ENCODE measurements around the gene BAG1. TPM values are rescaled to one million over a fixed set of nuclear protein-coding genes. Genes with fewer than 3 reads are reported as not detected.

The BAG1 gene
- total and polyA plus RNA-seq, 2 experiments from 2014 or later = 248 to 270 TPM

- Histone ChIP-seq H3K9me3 (ENCODE audit: low read depth) (no peaks in the 10 kb centered on the region), H3K4me1 (ENCODE audit: low read depth) (no peaks in the 10 kb centered on the region), H3K27ac (no peak overlapping the region), H3K27me3 (no peaks in the 10 kb centered on the region), H3K4me3 (no peak overlapping the region), H3K36me3 (peaks cover 20% of the 10 kb centered on the region)
- no peak for DNase-seq (ENCODE audit: low read depth in 1 of 2, low spot score in 1 of 2)
- no peak for TF ChIP-seq CTCF (IDR thresholded peaks at IDR 0.05; ENCODE audit: low read depth, low read length)
Observed at GRCh38 chr9:33285502-33285901, 21.0 kb upstream of the BAG1 start.

GRCh38 chr9:33277484-33277883, 13.0 kb upstream of the BAG1 start:
- no peaks in the 10 kb centered on the region for H3K4me1 ChIP-seq (ENCODE audit: low read depth)
- no peak for TF ChIP-seq CTCF (IDR thresholded peaks at IDR 0.05; ENCODE audit: low read depth, low read length)
- H3K27ac ChIP-seq = no peak overlapping the region
- no peaks in the 10 kb centered on the region for H3K9me3 ChIP-seq (ENCODE audit: low read depth)
- no peak for DNase-seq (ENCODE audit: low read depth in 1 of 2, low spot score in 1 of 2)
- no peaks in the 10 kb centered on the region for H3K27me3 ChIP-seq
- H3K4me3 ChIP-seq = no peak overlapping the region
- H3K36me3 ChIP-seq = peaks cover 68% of the 10 kb centered on the region

GRCh38 chr9:33273972-33274328, 9.4 kb upstream of the BAG1 start:
- Histone ChIP-seq H3K27me3 (no peaks in the 10 kb centered on the region), H3K9me3 (ENCODE audit: low read depth) (no peaks in the 10 kb centered on the region), H3K36me3 (peaks cover 70% of the 10 kb centered on the region), H3K27ac (no peak overlapping the region), H3K4me1 (ENCODE audit: low read depth) (no peaks in the 10 kb centered on the region), H3K4me3 (no peak overlapping the region)
- no peak for TF ChIP-seq CTCF (IDR thresholded peaks at IDR 0.05; ENCODE audit: low read depth, low read length)
- DNase-seq (ENCODE audit: low read depth in 1 of 2, low spot score in 1 of 2) = no peak

GRCh38 chr9:33273266-33273971, 8.9 kb upstream of the BAG1 start:
- H3K4me3 ChIP-seq = no peak overlapping the region
- no peaks in the 10 kb centered on the region for H3K9me3 ChIP-seq (ENCODE audit: low read depth)
- no peak for DNase-seq (ENCODE audit: low read depth in 1 of 2, low spot score in 1 of 2)
- H3K36me3 ChIP-seq = peaks cover 75% of the 10 kb centered on the region
- no peak for TF ChIP-seq CTCF (IDR thresholded peaks at IDR 0.05; ENCODE audit: low read depth, low read length)
- H3K4me1 ChIP-seq (ENCODE audit: low read depth) = no peaks in the 10 kb centered on the region
- H3K27ac ChIP-seq = no peak overlapping the region
- no peaks in the 10 kb centered on the region for H3K27me3 ChIP-seq

GRCh38 chr9:33272061-33272460, 7.6 kb upstream of the BAG1 start:
- H3K36me3 ChIP-seq = peaks cover 68% of the 10 kb centered on the region
- H3K4me1 ChIP-seq (ENCODE audit: low read depth) = no peaks in the 10 kb centered on the region

More at GRCh38 chr9:33272061-33272460, 7.6 kb upstream of the BAG1 start:
- no peak for TF ChIP-seq CTCF (IDR thresholded peaks at IDR 0.05; ENCODE audit: low read depth, low read length)
- Histone ChIP-seq H3K9me3 (ENCODE audit: low read depth) (no peaks in the 10 kb centered on the region), H3K27ac (no peak overlapping the region), H3K4me3 (no peak overlapping the region), H3K27me3 (no peaks in the 10 kb centered on the region)
- DNase-seq (ENCODE audit: low read depth in 1 of 2, low spot score in 1 of 2) = no peak

Measured in cardiac muscle cell (in vitro differentiated cells and primary cell).